WTC11 (cell line): ENCODE measurements around the gene ANKMY1. TPM values are rescaled to one million over a fixed set of nuclear protein-coding genes. Genes with fewer than 3 reads are reported as not detected.

Experiments used
- ATAC-seq: fragments of 200-7000 bp; cut with Tn5 transposase; 2 replicates; pipeline ENCODE4 v1.10.0; 2021; ENCODE audit warnings: mild to moderate bottlenecking, moderate library complexity
- CTCF ChIA-PET: fragments of 300-600 bp; sonication (Branson Sonifier 250); formaldehyde crosslinking; loops from one replicate; lab custom pipeline; 2021; ENCODE audit warnings: antibody characterized with exemption; lab: Charles Lee
- POLR2A ChIA-PET: fragments of 350-600 bp; sonication (Branson Sonifier 250); formaldehyde crosslinking; loops from one replicate; lab custom pipeline; 2021; ENCODE audit warnings: antibody characterized with exemption; lab: Charles Lee
- DNase-seq: peaks from one replicate; pipeline ENCODE4 v3.0.0; 2021; ENCODE audit warnings: low spot score
- H3K27ac Mint-ChIP-seq: 2 replicates; pipeline ENCODE4 v1.8.0; 2021; ENCODE audit warnings: mixed read lengths
- H3K27me3 Mint-ChIP-seq: 2 replicates; pipeline ENCODE4 v1.8.0; 2021; ENCODE audit warnings: low read depth, mild to moderate bottlenecking, moderate library complexity, mixed read lengths
- H3K36me3 Mint-ChIP-seq: 2 replicates; pipeline ENCODE4 v1.8.0; 2021; ENCODE audit warnings: mixed read lengths
- H3K4me1 Mint-ChIP-seq: 2 replicates; pipeline ENCODE4 v1.8.0; 2022; ENCODE audit warnings: mixed read lengths
- H3K4me3 Mint-ChIP-seq: 2 replicates; pipeline ENCODE4 v1.8.0; 2021; ENCODE audit warnings: mild to moderate bottlenecking, moderate library complexity, mixed read lengths
- H3K9me3 Mint-ChIP-seq: 2 replicates; pipeline ENCODE4 v1.8.0; 2021; ENCODE audit warnings: mixed read lengths
- AR ChIP-seq: fragments of 250-450 bp; sonication (Bioruptor Pico); IDR thresholded peaks from 2 replicates; pipeline ENCODE4 v1.9.0; 2021; ENCODE audit warnings: mild to moderate bottlenecking
- ATF3 ChIP-seq: sonication (generic); formaldehyde crosslinking; conservative IDR thresholded peaks from 2 replicates; pipeline ENCODE4 v1.8.1; 2022; ENCODE audit warnings: mild to moderate bottlenecking, missing genetic modification reagents
- CDX4 ChIP-seq: fragments of 250-450 bp; sonication (Bioruptor Pico); IDR thresholded peaks from 2 replicates; pipeline ENCODE4 v1.9.0; 2021; ENCODE audit warnings: moderate library complexity, mild to moderate bottlenecking, inconsistent platforms, borderline replicate concordance
- ELF4 ChIP-seq: sonication (generic); formaldehyde crosslinking; IDR thresholded peaks from 2 replicates; pipeline ENCODE4 v1.8.1; 2022; ENCODE audit warnings: low read depth, mild to moderate bottlenecking, moderate library complexity, missing genetic modification reagents
- FOXP1 ChIP-seq: sonication (generic); formaldehyde crosslinking; IDR thresholded peaks from 2 replicates; pipeline ENCODE4 v1.8.0; 2022; ENCODE audit warnings: missing genetic modification reagents, mild to moderate bottlenecking, moderate library complexity, borderline replicate concordance
- GABPB1 ChIP-seq: sonication (generic); formaldehyde crosslinking; IDR thresholded peaks from 2 replicates; pipeline ENCODE4 v1.8.1; 2023; ENCODE audit warnings: mild to moderate bottlenecking, missing genetic modification reagents
- GRHL2 ChIP-seq: fragments of 250-450 bp; sonication (Bioruptor Pico); IDR thresholded peaks from 2 replicates; pipeline ENCODE4 v1.8.0; 2022; ENCODE audit warnings: mild to moderate bottlenecking, moderate library complexity; ENCODE audit not compliant: insufficient replicate concordance, severe bottlenecking
- IRF2 ChIP-seq: sonication (generic); formaldehyde crosslinking; IDR thresholded peaks from 2 replicates; pipeline ENCODE4 v1.8.0; 2022; ENCODE audit warnings: low read depth, missing genetic modification reagents, borderline replicate concordance
- NFATC4 ChIP-seq: fragments of 250-450 bp; sonication (Bioruptor Pico); IDR thresholded peaks from 2 replicates; pipeline ENCODE4 v1.9.0; 2021; ENCODE audit warnings: mild to moderate bottlenecking
- SOX15 ChIP-seq: fragments of 250-450 bp; sonication (Bioruptor Pico); IDR thresholded peaks from 2 replicates; pipeline ENCODE4 v1.9.0; 2021; ENCODE audit warnings: mild to moderate bottlenecking
- TEAD1 ChIP-seq: sonication (generic); formaldehyde crosslinking; IDR thresholded peaks from 2 replicates; pipeline ENCODE4 v1.8.0; 2022; ENCODE audit warnings: mild to moderate bottlenecking, missing genetic modification reagents
- TEAD4 ChIP-seq: sonication (generic); formaldehyde crosslinking; IDR thresholded peaks from 2 replicates; pipeline ENCODE4 v1.8.0; 2022; ENCODE audit warnings: mild to moderate bottlenecking, missing genetic modification reagents
- ZMAT4 ChIP-seq: fragments of 250-450 bp; sonication (Bioruptor Pico); IDR thresholded peaks from 2 replicates; pipeline ENCODE4 v1.9.0; 2021; ENCODE audit warnings: mild to moderate bottlenecking
- ZNF138 ChIP-seq: sonication (generic); formaldehyde crosslinking; conservative IDR thresholded peaks from 2 replicates; pipeline ENCODE4 v1.8.1; 2022; ENCODE audit warnings: mild to moderate bottlenecking, moderate library complexity, missing genetic modification reagents
- ZNF263 ChIP-seq: sonication (generic); formaldehyde crosslinking; IDR thresholded peaks from 2 replicates; pipeline ENCODE4 v1.8.1; 2022; ENCODE audit warnings: low read depth, mild to moderate bottlenecking, moderate library complexity, missing genetic modification reagents
- ZNF281 ChIP-seq: sonication (generic); formaldehyde crosslinking; IDR thresholded peaks from 2 replicates; pipeline ENCODE4 v1.8.0; 2023; ENCODE audit warnings: mild to moderate bottlenecking, missing genetic modification reagents
- ZNF396 ChIP-seq: fragments of 250-450 bp; sonication (Bioruptor Pico); IDR thresholded peaks from 2 replicates; pipeline ENCODE4 v1.8.0; 2021; ENCODE audit warnings: mild to moderate bottlenecking, moderate library complexity, borderline replicate concordance
- ZNF512 ChIP-seq: sonication (generic); formaldehyde crosslinking; IDR thresholded peaks from 2 replicates; pipeline ENCODE4 v1.8.1; 2022; ENCODE audit warnings: missing genetic modification reagents, borderline replicate concordance
- total RNA-seq: library from RNA; stranded (reverse); gene quantifications from 3 replicates; pipeline ENCODE4 v1.2.3, GENCODE V29; 2021

ANKMY1 gene
- total RNA-seq, 1 experiment from 2014 or later, result 4.6 TPM

GRCh38 chr2:240574386-240575100, 16.8 kb upstream of the ANKMY1 start:
- no peaks in the 10 kb centered on the region for H3K9me3 Mint-ChIP-seq
- H3K36me3 Mint-ChIP-seq, result no peaks in the 10 kb centered on the region
- no peak overlapping the region for H3K4me3 Mint-ChIP-seq
- peaks cover under 1% of the 10 kb centered on the region; the same call in 1 of the 2 replicates for H3K4me1 Mint-ChIP-seq
- no peak for ATAC-seq
- POLR2A ChIA-PET, result interaction anchor here (0.7 kb wide), 1 partner anchor 12 kb away, joined by 3 read pairs; the partner anchor contains the start of gene CAPN10
- no peak for DNase-seq
- peaks cover 7% of the 10 kb centered on the region for H3K27me3 Mint-ChIP-seq
- TF ChIP-seq GRHL2 (CRISPR knock-in tag) (no peak), NFATC4 (no peak), ZNF512 (no peak), GABPB1 (CRISPR knock-in tag) (no peak), ATF3 (CRISPR knock-in tag) (no peak), IRF2 (no peak), TEAD4 (no peak), ZNF281 (CRISPR knock-in tag) (no peak), CDX4 (CRISPR knock-in tag) (no peak), ZNF138 (no peak), TEAD1 (CRISPR knock-in tag) (no peak), SOX15 (CRISPR knock-in tag) (no peak), AR (no peak), ZNF263 (CRISPR knock-in tag) (no peak), FOXP1 (CRISPR knock-in tag) (no peak), ZNF396 (CRISPR knock-in tag) (no peak), ELF4 (CRISPR knock-in tag) (no peak), ZMAT4 (no peak)
- CTCF ChIA-PET, result interaction anchor here (1.4 kb wide), 1 partner anchor 60 kb away, joined by 4 read pairs; no protein-coding TSS in a partner anchor
- no peak overlapping the region for H3K27ac Mint-ChIP-seq
